DND-41 (cell line): ENCODE results near the gene KLF1.
A peak's percentile ranks its signal among the peaks of the same experiment; 100 is the strongest.
"Not testable (repeated sequence)": the region's sequence is repeated elsewhere in the genome, so short reads cannot be mapped to it uniquely, and the experiment has no call there.

Source experiments
- ATAC-seq: fragments of 200-7000 bp; cut with Tn5 transposase; 3 replicates; pipeline ENCODE4 v1.9.1; 2021; ENCODE audit warnings: low read depth; ENCODE audit not compliant: insufficient read depth
- DNase-seq: peaks from one replicate; pipeline ENCODE4 v3.0.0-alpha.2; 2020
- H2AFZ ChIP-seq: 2 replicates; pipeline ENCODE4 v1.6.0; 2012; ENCODE audit warnings: low read depth, low read length
- H3K27ac ChIP-seq: 2 replicates; pipeline ENCODE4 v1.5.1; 2012; ENCODE audit warnings: low read length, inconsistent platforms
- H3K27me3 ChIP-seq: fragments of 200-600 bp; sonication (generic); 2 replicates; pipeline ENCODE4 v1.6.0; 2012; ENCODE audit warnings: low read length, mild to moderate bottlenecking, inconsistent platforms; ENCODE audit not compliant: insufficient read depth, poor library complexity
- H3K36me3 ChIP-seq: 2 replicates; pipeline ENCODE4 v1.5.1; 2012; ENCODE audit warnings: low read length, inconsistent platforms; ENCODE audit not compliant: insufficient read depth
- H3K4me1 ChIP-seq: 2 replicates; pipeline ENCODE4 v1.5.1; 2012; ENCODE audit warnings: mild to moderate bottlenecking, low read length; ENCODE audit not compliant: insufficient read depth
- H3K4me2 ChIP-seq: 2 replicates; pipeline ENCODE4 v1.6.0; 2012; ENCODE audit warnings: mild to moderate bottlenecking, moderate library complexity, low read length, inconsistent platforms; ENCODE audit not compliant: insufficient read depth
- H3K4me3 ChIP-seq, 2 experiments: fragments of 200-600 bp in 1 of 2; shearing (Covaris generic) in 1 of 2; 2 replicates each; pipeline ENCODE4 v1.5.1; 2012 to 2016; ENCODE audit warnings: inconsistent platforms in 2 of 2, low read length in 2 of 2, mild to moderate bottlenecking in 2 of 2, low read depth in 1 of 2, moderate library complexity in 1 of 2
- H3K79me2 ChIP-seq: 2 replicates; pipeline ENCODE4 v1.6.0; 2012; ENCODE audit warnings: low read length, inconsistent platforms; ENCODE audit not compliant: insufficient read depth
- H3K9ac ChIP-seq: 2 replicates; pipeline ENCODE4 v1.6.0; 2012; ENCODE audit warnings: low read depth, mild to moderate bottlenecking, inconsistent platforms, low read length, moderate library complexity
- H3K9me3 ChIP-seq: 2 replicates; pipeline ENCODE4 v1.5.1; 2012; ENCODE audit warnings: low read length, moderate library complexity, mild to moderate bottlenecking, inconsistent platforms; ENCODE audit not compliant: insufficient read depth, severe bottlenecking
- H4K20me1 ChIP-seq: 2 replicates; pipeline ENCODE4 v1.6.0; 2012; ENCODE audit warnings: low read length; ENCODE audit not compliant: insufficient read depth
- CTCF ChIP-seq: IDR thresholded peaks from 2 replicates; pipeline ENCODE4 v1.5.1; 2012; ENCODE audit warnings: borderline replicate concordance, low read length, moderate library complexity, mild to moderate bottlenecking; ENCODE audit not compliant: poor library complexity, severe bottlenecking; ENCODE audit errors: extremely low read depth
- EZH2 ChIP-seq: IDR thresholded peaks from 3 replicates; pipeline ENCODE4 v1.6.1; 2012; ENCODE audit warnings: borderline replicate concordance, low read depth, mild to moderate bottlenecking, moderate library complexity, low read length, inconsistent platforms; ENCODE audit not compliant: severe bottlenecking

The KLF1 gene

DNA sequence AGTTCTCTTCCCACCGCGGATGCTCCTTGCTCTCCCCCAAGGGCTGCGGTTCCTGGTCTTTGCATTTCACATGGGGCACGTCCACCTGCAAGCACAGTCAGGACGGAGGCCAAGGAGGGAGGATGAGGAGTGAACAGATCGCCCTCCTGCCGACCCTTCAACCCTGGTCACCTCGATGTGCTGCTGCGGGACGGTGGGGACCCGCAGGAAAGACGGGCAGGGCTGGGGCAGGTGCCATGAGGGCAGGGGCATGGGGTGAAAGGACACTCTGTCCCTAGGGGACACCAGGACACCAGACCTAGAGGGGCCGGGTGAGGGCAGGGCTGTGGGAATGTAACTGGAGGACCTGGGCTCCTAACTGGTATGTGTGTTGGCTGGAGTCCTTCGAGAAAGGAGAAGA is 31.3 kb upstream of the KLF1 start:
- ATAC-seq, result no peak
- H3K27me3 ChIP-seq, result no peaks in the 10 kb centered on the region
- H2AFZ ChIP-seq, result no peak overlapping the region
- peak overlapping the region; percentile 99 for H3K27ac ChIP-seq
- peak overlapping the region; percentile 73 for H3K9ac ChIP-seq
- H3K36me3 ChIP-seq, result peaks cover 11% of the 10 kb centered on the region
- H3K9me3 ChIP-seq, result no peaks in the 10 kb centered on the region
- peaks cover 44% of the 10 kb centered on the region for H3K4me1 ChIP-seq
- peak overlapping the region in 1 of 2 experiments; percentile 62; a peak in 2 of 4 replicates for H3K4me3 ChIP-seq
- H3K4me2 ChIP-seq, result peak overlapping the region; percentile 73
- H4K20me1 ChIP-seq, result no peaks in the 10 kb centered on the region
- no peak for DNase-seq
- TF ChIP-seq CTCF (no peak), EZH2 (no peak)
- H3K79me2 ChIP-seq, result peaks cover 6% of the 10 kb centered on the region; the same call in 1 of the 2 replicates

DNA sequence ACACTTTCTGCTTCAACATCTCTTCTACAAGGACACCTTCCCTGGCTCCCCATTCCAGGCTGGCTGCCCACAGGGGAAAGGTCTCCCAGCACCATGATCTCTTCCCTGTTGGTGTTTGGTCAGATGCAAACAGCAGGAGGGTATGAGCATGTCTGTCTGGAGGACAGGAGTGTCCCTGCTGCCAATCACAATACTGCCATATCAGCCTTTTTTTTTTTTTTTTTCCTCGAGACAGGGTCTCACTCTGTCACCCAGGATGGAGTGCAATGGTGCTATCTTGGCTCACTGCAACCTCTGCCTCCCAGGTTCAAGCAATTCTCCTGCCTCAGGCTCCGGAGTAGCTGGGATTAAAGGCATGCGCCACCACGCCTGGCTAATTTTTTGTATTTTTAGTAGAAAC is 28.9 kb upstream of the KLF1 start:
- H4K20me1 ChIP-seq, H3K4me3 ChIP-seq, H3K4me2 ChIP-seq, H3K79me2 ChIP-seq, H3K27me3 ChIP-seq, ATAC-seq, H2AFZ ChIP-seq, H3K9ac ChIP-seq, H3K9me3 ChIP-seq, H3K36me3 ChIP-seq, DNase-seq, H3K27ac ChIP-seq: not testable (repeated sequence)
- peaks cover 45% of the 10 kb centered on the region for H3K4me1 ChIP-seq

DNA sequence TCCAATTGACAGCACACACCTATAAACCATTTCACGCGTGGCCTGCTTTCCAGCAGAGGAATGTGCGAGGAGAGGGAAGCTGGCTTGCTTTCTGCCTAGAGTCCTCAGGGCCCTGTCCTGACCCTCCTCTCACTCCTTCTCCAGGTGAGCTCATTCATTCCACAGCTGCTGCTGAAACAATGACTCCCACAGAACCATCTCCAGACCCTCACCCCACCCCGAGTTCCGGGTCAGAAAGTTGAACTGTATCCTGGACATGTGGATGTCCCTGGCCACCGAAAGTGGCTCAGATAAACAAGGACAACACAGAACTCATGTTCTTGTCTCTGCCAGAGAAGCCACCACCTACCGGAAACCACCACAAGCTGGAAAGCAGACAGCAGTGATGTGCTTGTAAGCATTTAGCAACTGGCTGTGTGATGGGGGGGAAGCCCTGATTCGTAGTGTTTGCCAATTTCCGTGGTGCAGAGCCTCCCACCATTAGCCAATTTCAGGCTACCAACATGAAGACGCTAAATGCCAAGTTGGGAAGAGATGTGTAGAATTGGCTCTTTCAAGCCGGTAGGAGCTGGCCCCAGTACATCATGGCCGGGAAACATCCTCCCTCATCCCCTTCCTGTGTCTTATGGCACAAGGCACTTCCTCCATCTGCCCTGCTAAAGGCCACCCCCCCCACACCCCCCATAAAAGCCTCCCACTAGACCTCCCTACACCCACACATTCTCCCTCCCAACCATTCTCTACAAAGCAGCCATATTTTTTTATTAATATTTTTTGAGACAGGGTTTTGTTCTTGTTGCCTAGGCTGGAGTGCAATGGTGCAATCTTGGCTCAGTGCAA is 27.1 kb upstream of the KLF1 start:
- Histone ChIP-seq H3K27ac (peak overlapping the region; percentile 83), H4K20me1 (no peaks in the 10 kb centered on the region), H3K4me1 (peaks cover 39% of the 10 kb centered on the region), H3K9ac (peak overlapping the region; percentile 48), H3K79me2 (peaks cover 6% of the 10 kb centered on the region; the same call in 1 of the 2 replicates), H3K4me3 (peak overlapping the region in 1 of 2 experiments; percentile 28; a peak in 2 of 4 replicates), H2AFZ (peak overlapping the region; percentile 55), H3K36me3 (no peaks in the 10 kb centered on the region; the same call in 1 of the 2 replicates), H3K27me3 (no peaks in the 10 kb centered on the region), H3K9me3 (no peaks in the 10 kb centered on the region), H3K4me2 (peak overlapping the region; percentile 46)
- no peak for TF ChIP-seq EZH2
- TF ChIP-seq CTCF, result peak; percentile 2
- ATAC-seq, result peak; percentile 80
- DNase-seq, result peak; percentile 74

- ATAC-seq (no peak), DNase-seq (no peak)
- Histone ChIP-seq H3K9ac (peak overlapping the region; percentile 48), H3K4me1 (peaks cover 29% of the 10 kb centered on the region), H2AFZ (no peak overlapping the region), H3K27ac (peak overlapping the region; percentile 83), H3K27me3 (no peaks in the 10 kb centered on the region), H3K79me2 (0 out of 2 replicates have a peak, but pooled peaks cover 2% of the 10 kb centered on the region), H4K20me1 (no peaks in the 10 kb centered on the region), H3K36me3 (no peaks in the 10 kb centered on the region; the same call in none of the 2 replicates), H3K4me3 (no peak overlapping the region), H3K9me3 (no peaks in the 10 kb centered on the region), H3K4me2 (peak overlapping the region; percentile 46; the same call in 1 of the 2 replicates)
- no peak for TF ChIP-seq CTCF
- no peak for TF ChIP-seq EZH2
These were observed 26.1 kb upstream of the KLF1 start for GRCh38 chr19:12913011-12913561.
